PC-9 (cell line): Measurements from ENCODE around the gene CCDC68.

Experiments used
- EZH2 ChIP-seq: fragments of 200-600 bp; sonication (generic); IDR thresholded peaks from 2 replicates; pipeline ENCODE4 v1.8.0; 2017; ENCODE audit warnings: antibody characterized with exemption, low read depth
- TF ChIP-seq, protein P1 (sequence below): fragments of 200-600 bp; sonication (generic); conservative IDR thresholded peaks from 2 replicates; pipeline ENCODE4 v1.6.1; 2017; ENCODE audit warnings: mixed run types, antibody characterized with exemption, mild to moderate bottlenecking, moderate library complexity

- TF ChIP-seq, protein P1, sequence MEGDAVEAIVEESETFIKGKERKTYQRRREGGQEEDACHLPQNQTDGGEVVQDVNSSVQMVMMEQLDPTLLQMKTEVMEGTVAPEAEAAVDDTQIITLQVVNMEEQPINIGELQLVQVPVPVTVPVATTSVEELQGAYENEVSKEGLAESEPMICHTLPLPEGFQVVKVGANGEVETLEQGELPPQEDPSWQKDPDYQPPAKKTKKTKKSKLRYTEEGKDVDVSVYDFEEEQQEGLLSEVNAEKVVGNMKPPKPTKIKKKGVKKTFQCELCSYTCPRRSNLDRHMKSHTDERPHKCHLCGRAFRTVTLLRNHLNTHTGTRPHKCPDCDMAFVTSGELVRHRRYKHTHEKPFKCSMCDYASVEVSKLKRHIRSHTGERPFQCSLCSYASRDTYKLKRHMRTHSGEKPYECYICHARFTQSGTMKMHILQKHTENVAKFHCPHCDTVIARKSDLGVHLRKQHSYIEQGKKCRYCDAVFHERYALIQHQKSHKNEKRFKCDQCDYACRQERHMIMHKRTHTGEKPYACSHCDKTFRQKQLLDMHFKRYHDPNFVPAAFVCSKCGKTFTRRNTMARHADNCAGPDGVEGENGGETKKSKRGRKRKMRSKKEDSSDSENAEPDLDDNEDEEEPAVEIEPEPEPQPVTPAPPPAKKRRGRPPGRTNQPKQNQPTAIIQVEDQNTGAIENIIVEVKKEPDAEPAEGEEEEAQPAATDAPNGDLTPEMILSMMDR: no peak
- TF ChIP-seq EZH2: no peak
Observed at GRCh38 chr18:54881229-54881768, 78.0 kb downstream of the CCDC68 start.
